PFSK-1 (cell line): ENCODE measurements around the gene ID3.

Source experiments
- FOXP2 ChIP-seq: optimal IDR thresholded peaks from 2 replicates; pipeline ENCODE3; 2011; ENCODE audit warnings: borderline replicate concordance, control low read depth, inconsistent platforms; ENCODE audit not compliant: insufficient read depth; ENCODE audit errors: extremely low read length, extremely low read depth
- POLR2AphosphoS5 ChIP-seq: IDR thresholded peaks from 2 replicates; pipeline ENCODE4 v1.6.1; 2012; ENCODE audit warnings: low read depth, mild to moderate bottlenecking, control low read depth, low read length, moderate library complexity
- SIN3A ChIP-seq: IDR thresholded peaks from 2 replicates; pipeline ENCODE4 v1.6.1; 2012; ENCODE audit warnings: mild to moderate bottlenecking, low read length, moderate library complexity, borderline replicate concordance; ENCODE audit not compliant: insufficient read depth
- TAF1 ChIP-seq: IDR thresholded peaks from 2 replicates; pipeline ENCODE4 v1.6.1; 2012; ENCODE audit warnings: low read length, control low read depth, borderline replicate concordance; ENCODE audit not compliant: insufficient read depth
- TF ChIP-seq, protein P1 (sequence below), 2 experiments: IDR thresholded peaks; 2 replicates each; pipeline versions ENCODE4 v1.6.1 to v1.8.0; 2011 to 2012; ENCODE audit warnings: low read depth in 2 of 2, low read length in 2 of 2, control low read depth in 1 of 2, inconsistent platforms in 1 of 2, mild to moderate bottlenecking in 1 of 2, moderate library complexity in 1 of 2; ENCODE audit not compliant: insufficient read depth in 1 of 2

DNA sequence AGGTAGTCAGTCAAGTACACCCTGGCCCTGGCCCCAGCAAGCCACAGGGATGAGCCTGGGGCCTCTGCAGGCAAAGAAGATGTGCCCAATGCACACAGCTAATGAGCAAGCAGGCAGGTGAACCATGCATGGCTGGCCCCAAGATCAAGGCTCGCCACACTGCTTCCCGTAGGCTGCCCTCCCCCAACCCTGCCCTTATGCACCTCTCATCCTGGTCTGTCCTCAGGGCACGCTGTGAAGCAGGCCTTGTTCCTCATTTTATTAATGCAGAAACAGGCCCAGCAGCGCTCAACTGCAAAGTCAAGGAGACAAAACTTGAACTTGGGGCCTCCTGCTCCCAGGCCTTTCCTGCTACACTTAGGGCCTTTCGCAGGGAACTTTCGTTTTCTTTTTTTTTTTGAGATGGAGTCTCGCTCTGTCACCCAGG is 35.6 kb upstream of the ID3 start:
- TF ChIP-seq POLR2AphosphoS5 (no peak), SIN3A (no peak), TAF1 (no peak), FOXP2 (no peak)
- TF ChIP-seq, protein P1, sequence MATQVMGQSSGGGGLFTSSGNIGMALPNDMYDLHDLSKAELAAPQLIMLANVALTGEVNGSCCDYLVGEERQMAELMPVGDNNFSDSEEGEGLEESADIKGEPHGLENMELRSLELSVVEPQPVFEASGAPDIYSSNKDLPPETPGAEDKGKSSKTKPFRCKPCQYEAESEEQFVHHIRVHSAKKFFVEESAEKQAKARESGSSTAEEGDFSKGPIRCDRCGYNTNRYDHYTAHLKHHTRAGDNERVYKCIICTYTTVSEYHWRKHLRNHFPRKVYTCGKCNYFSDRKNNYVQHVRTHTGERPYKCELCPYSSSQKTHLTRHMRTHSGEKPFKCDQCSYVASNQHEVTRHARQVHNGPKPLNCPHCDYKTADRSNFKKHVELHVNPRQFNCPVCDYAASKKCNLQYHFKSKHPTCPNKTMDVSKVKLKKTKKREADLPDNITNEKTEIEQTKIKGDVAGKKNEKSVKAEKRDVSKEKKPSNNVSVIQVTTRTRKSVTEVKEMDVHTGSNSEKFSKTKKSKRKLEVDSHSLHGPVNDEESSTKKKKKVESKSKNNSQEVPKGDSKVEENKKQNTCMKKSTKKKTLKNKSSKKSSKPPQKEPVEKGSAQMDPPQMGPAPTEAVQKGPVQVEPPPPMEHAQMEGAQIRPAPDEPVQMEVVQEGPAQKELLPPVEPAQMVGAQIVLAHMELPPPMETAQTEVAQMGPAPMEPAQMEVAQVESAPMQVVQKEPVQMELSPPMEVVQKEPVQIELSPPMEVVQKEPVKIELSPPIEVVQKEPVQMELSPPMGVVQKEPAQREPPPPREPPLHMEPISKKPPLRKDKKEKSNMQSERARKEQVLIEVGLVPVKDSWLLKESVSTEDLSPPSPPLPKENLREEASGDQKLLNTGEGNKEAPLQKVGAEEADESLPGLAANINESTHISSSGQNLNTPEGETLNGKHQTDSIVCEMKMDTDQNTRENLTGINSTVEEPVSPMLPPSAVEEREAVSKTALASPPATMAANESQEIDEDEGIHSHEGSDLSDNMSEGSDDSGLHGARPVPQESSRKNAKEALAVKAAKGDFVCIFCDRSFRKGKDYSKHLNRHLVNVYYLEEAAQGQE (IDR thresholded peaks at IDR 0.05; ENCODE audit: insufficient read depth in 1 of 2, low read depth in 2 of 2, low read length in 2 of 2) = no peak
